Body of pancreas (tissue), 4 donors: ENCODE results near the gene MAZ. TPM values are rescaled to one million over a fixed set of nuclear protein-coding genes. Genes with fewer than 3 reads are reported as not detected.
"Not testable (repeated sequence)": the region's sequence is repeated elsewhere in the genome, so short reads cannot be mapped to it uniquely, and the experiment has no call there.

Experiments
- ATAC-seq: fragments of 150-250 bp; one replicate; pipeline ENCODE4 v1.9.1; 2016
- DNase-seq, 4 donors: peaks; one replicate each; pipeline ENCODE4 v3.0.0-alpha.2; 2019
- H3K27ac ChIP-seq, 4 donors: fragments of 200-600 bp; sonication (generic); 1 replicate in 3 of 4; 2 replicates in 1 of 4; pipeline versions ENCODE4 v1.5.1 to v1.6.1; 2016 to 2019; ENCODE audit warnings: mild to moderate bottlenecking in 1 of 4, mixed read lengths in 1 of 4, moderate library complexity in 1 of 4
- H3K27me3 ChIP-seq, 2 donors: fragments of 200-600 bp; sonication (generic); one replicate each; pipeline ENCODE4 v1.6.0; 2016; ENCODE audit warnings: mild to moderate bottlenecking in 1 of 2
- H3K36me3 ChIP-seq, 2 donors: fragments of 200-600 bp; sonication (generic); replicated peaks in 1 of 2; 2 replicates each; pipeline ENCODE4 v1.5.1; 2016; ENCODE audit warnings: low read depth in 2 of 2; ENCODE audit not compliant: insufficient read depth in 1 of 2
- H3K4me1 ChIP-seq: fragments of 200-600 bp; sonication (generic); one replicate; pipeline ENCODE4 v1.6.0; 2016
- H3K4me3 ChIP-seq, 2 donors: fragments of 200-600 bp; sonication (generic); 1 replicate in 1 of 2; 2 replicates in 1 of 2; pipeline ENCODE4 v1.5.1; 2016 to 2019
- H3K9me3 ChIP-seq, 3 donors: fragments of 200-600 bp; sonication (generic); 1 replicate in 2 of 3; 2 replicates in 1 of 3; pipeline ENCODE4 v1.5.1; 2016
- POLR2A ChIP-seq, 3 donors: fragments of 450-650 bp; IDR thresholded peaks; one replicate each; pipeline ENCODE4 v1.6.1; 2016; ENCODE audit warnings: antibody characterized with exemption in 3 of 3, mild to moderate bottlenecking in 2 of 3
- WGBS, 2 donors: methylation state at CpG; one replicate each; pipeline ENCODE4 v1.1.5; 2017; 5-methylcytosine and 5-hydroxymethylcytosine counted together
- intact Hi-C: fragments of 100-400 bp; cut with DNase I; formaldehyde crosslinking; loops from one replicate; pipeline ENCODE4 v1.15.1; 2023
- total RNA-seq, 2 donors: library from RNA; depleted of rRNA; stranded (reverse); fragments of >200 nt; gene quantifications; one replicate each; pipeline ENCODE4 v1.1.0, GENCODE V29; 2016
- TF ChIP-seq, protein P1 (sequence below), 7 experiments: fragments of 450-650 bp in 4 of 7; fragments of 200-600 bp in 3 of 7; sonication (generic) in 3 of 7; IDR thresholded peaks; one replicate each; pipeline ENCODE4 v1.5.1; 2016 to 2019; ENCODE audit warnings: antibody characterized with exemption in 7 of 7

Gene MAZ
- total RNA-seq, 2 donors from 2014 or later: 57.9 to 125 TPM

DNA sequence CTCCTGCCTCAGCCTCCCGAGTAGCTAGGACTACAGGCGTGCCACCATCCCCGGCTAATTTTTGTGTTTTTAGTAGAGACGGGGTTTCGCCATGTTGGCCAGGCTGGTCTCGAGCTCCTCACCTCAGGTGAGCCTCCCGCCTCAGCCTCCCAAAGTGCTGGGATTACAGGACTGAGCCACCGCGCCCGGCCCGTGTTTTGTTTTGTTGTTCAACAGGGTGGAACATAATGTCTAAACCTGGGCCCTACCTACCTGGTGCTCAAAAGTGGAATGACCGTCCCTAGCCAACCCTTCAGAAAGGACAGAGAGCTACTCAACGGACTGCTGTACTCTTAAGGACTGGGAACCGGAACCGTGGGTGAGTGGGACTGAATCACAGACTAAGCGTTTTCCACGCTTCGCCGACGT lies 16.6 kb upstream of the MAZ start:
- Histone ChIP-seq H3K9me3 (no peaks in the 10 kb centered on the region), H3K4me3 (peak overlapping the region in 1 of 2 donors; percentile 22), H3K4me1 (peaks cover 33% of the 10 kb centered on the region), H3K36me3 (no peaks in the 10 kb centered on the region), H3K27me3 (no peaks in the 10 kb centered on the region), H3K27ac (peak overlapping the region; percentile 68 to 94 (median 84))
- intact Hi-C loops: no loop called here
- TF ChIP-seq, protein P1, sequence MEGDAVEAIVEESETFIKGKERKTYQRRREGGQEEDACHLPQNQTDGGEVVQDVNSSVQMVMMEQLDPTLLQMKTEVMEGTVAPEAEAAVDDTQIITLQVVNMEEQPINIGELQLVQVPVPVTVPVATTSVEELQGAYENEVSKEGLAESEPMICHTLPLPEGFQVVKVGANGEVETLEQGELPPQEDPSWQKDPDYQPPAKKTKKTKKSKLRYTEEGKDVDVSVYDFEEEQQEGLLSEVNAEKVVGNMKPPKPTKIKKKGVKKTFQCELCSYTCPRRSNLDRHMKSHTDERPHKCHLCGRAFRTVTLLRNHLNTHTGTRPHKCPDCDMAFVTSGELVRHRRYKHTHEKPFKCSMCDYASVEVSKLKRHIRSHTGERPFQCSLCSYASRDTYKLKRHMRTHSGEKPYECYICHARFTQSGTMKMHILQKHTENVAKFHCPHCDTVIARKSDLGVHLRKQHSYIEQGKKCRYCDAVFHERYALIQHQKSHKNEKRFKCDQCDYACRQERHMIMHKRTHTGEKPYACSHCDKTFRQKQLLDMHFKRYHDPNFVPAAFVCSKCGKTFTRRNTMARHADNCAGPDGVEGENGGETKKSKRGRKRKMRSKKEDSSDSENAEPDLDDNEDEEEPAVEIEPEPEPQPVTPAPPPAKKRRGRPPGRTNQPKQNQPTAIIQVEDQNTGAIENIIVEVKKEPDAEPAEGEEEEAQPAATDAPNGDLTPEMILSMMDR (IDR thresholded peaks at IDR 0.05): no peak
- no peak for TF ChIP-seq POLR2A (IDR thresholded peaks at IDR 0.05)
- 59 to 92% methylated on average over 11 to 20 of the region's 20 CpGs for WGBS, 2 donors
- no peak for DNase-seq
- peak; percentile 2 for ATAC-seq

DNA sequence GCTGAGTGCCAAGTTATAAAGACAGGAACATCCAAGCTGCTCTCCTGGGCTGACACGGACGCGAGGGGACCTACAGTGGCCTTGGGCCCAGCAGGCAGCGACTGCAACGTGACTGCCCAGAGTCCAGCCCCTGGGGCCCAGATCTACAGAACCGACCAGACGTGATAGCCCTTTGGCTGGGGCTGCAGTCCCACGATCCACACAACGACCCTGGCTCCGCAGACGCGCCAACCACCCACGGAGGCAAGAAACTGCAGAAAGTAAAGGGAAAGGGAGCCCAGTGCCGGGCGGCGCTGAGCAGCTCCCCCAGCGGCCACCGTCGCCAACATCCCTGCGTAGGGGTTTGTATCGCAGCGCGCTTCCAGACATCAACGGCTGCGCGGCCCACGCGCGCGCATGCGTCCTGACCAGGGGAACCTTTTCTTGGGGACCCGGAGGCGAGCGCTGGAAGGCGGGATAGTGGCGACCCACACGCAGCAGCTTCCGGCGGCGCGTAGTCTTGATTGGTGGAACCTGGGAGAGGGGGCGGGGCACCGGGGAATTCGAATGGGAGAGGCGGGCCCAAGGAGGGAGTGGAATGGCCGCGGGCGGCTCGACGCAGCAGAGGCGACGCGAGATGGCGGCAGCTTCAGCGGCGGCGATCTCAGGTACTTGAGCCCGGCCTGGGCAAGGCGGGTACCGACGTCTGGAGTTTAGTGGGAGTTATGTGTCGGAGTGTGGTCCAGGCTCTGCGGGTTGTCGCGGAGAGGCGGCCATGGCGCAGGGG lies 16.0 kb upstream of the MAZ start, which contains the start of gene KIF22:
Gene KIF22 (plus strand): TSS at position 569 of the 766 bp plus-strand sequence. CDS start 9 bp downstream, at position 578.
- TF ChIP-seq, protein P1 (IDR thresholded peaks at IDR 0.05): peak; percentile 62 to 92 (median 90)
- peak; percentile 49 to 85 (median 84) for TF ChIP-seq POLR2A (IDR thresholded peaks at IDR 0.05)
- H3K36me3 ChIP-seq: no peaks in the 10 kb centered on the region
- H3K4me3 ChIP-seq: peak within 1 kb of the TSS; percentile 65 to 71
- ATAC-seq: peak; percentile 100
- H3K4me1 ChIP-seq: peaks cover 33% of the 10 kb centered on the region
- WGBS, 2 donors: 0% methylated on average over 67 of the region's 67 CpGs; no CpG with 5 or more reads in 1 of the 2 donors
- intact Hi-C loops: no loop called here
- no peaks in the 10 kb centered on the region for H3K9me3 ChIP-seq
- H3K27ac ChIP-seq: peak within 1 kb of the TSS; percentile 68 to 94 (median 84)
- no peaks in the 10 kb centered on the region for H3K27me3 ChIP-seq
- peak; percentile 99 to 100 (median 99) for DNase-seq

DNA sequence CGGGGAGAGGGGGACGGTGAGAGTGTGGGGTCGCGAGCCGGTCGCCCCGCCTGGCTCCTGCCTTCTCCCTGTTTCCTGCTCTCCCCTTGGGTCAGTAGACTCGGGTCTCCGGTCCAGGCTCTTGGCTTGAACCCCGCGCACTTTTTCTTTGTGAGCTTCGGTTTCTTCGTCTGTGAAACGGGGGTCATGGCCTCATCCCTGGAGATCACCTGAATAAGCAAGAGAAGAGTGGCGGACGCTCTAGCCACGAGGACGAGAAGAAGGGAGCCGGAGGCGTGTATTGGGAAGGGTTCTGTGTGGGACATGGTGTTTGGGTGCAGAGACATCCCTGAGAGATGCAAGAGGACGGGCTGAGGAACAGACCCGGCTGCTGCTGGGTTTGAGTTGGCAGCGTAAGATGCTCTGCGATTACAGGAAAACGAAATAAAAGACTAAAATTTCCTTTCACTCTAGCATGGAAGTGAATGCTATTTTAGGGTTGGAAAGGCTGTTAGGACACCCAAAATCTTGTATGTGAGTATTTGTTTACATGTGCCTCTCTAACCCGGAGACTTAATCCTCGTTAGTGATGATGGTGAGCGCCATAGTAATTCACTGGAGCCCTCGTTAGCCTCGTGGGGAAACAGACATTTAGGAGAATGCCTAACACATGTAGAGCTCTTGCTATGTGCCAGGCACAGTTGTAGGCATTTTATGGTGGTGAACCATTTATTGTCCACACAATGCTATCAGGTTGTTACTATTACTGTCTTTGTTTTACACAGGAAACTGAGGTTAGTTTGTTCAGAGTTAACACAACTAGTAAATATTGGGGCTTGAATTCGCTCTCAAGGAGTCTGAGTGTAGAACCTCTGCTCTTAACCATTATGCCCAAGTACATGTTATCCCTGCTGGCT lies 15.1 kb upstream of the MAZ start:
- DNase-seq (no peak), ATAC-seq (peak; percentile 0)
- Histone ChIP-seq H3K27me3 (no peaks in the 10 kb centered on the region), H3K36me3 (no peaks in the 10 kb centered on the region), H3K27ac (peak overlapping the region in 3 of 4 donors; percentile 3 to 94 (median 86)), H3K4me1 (peaks cover 30% of the 10 kb centered on the region), H3K4me3 (peak overlapping the region; percentile 65 to 71), H3K9me3 (no peaks in the 10 kb centered on the region)
- TF ChIP-seq POLR2A (IDR thresholded peaks at IDR 0.05): no peak
- TF ChIP-seq, protein P1 (IDR thresholded peaks at IDR 0.05): no peak
- intact Hi-C loops: no loop called here
- WGBS, 2 donors: 3 to 5% methylated on average over 21 to 31 of the region's 31 CpGs

DNA sequence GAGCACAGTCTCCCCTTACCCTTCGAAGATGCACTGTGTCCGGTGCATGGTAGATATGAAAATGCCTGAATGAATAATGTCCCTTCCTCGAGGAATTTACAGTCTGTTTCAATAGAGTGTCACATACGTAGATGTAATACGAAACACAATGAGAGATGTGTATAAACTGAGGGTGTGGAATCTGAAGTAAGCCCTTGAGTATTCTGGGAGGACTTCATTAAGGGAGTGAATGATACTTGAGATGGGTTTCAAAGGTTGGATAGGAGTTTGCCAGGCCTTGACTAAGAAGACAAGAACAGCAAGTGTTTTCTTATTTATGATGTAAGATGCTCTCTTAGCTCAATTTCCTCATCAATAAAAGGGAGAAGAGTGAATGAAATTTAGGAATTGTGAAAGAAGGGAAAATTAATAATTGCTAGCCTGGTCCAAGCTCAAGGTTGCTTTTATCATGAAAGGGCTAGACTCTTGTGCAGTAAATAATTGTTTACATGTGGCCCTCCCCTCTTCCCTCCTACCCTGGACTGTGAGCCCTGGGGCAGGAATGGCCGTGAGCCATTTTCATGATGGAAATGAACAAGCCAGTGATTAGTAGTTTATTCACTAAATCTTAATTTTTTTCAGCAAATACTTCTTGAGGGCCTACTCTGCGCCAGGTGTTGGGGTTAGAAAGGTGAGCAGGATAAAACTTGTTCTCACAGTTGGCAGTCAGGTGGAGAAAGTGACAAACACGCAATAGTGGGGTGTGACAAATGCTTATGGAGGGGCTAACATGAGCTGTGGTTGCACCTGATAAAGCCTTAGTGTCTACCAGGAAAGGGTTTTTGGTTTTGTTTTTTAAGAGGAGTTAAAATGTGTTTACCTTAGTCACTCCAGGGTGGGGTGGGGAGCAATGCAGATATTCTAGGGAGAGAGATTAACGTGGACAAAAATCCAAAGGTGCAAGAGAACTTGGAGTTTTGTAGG lies 14.2 kb upstream of the MAZ start:
- intact Hi-C loops: no loop called here
- DNase-seq (no peak), ATAC-seq (no peak)
- Histone ChIP-seq H3K9me3 (no peaks in the 10 kb centered on the region), H3K4me3 (no peak overlapping the region), H3K36me3 (no peaks in the 10 kb centered on the region), H3K4me1 (peaks cover 30% of the 10 kb centered on the region), H3K27me3 (no peaks in the 10 kb centered on the region), H3K27ac (no peak overlapping the region)
- WGBS, 2 donors: 61 to 76% methylated on average over 9 of the region's 9 CpGs
- no peak for TF ChIP-seq POLR2A (IDR thresholded peaks at IDR 0.05)
- TF ChIP-seq, protein P1 (IDR thresholded peaks at IDR 0.05): no peak

DNA sequence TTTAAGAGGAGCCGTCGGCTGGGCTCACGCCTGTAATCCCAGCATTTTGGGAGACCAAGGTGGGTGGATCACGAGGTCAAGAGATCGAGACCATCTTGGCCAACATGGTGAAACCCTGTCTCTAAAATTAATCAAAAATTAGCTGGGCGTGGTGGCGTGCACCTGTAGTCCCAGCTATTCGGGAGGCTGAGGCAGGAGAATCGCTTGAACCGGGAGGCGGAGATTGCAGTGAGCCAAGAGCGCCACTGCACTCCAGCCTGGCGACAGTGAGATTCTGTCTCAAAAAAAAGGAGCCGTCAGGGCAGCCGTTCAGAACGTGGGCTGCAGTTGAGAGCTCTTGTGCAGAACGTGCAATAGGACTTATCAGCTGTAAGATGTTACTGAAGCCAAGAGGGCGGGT lies 13.2 kb upstream of the MAZ start:
- H3K36me3 ChIP-seq, H3K9me3 ChIP-seq, H3K27me3 ChIP-seq, ATAC-seq, H3K4me3 ChIP-seq, intact Hi-C loops, H3K27ac ChIP-seq, DNase-seq: not testable (repeated sequence)
- peaks cover 30% of the 10 kb centered on the region for H3K4me1 ChIP-seq
- 91 to 93% methylated on average over 18 of the region's 18 CpGs for WGBS, 2 donors
